HG02798 (cell line): ENCODE data around the gene QSER1.
"Not testable (repeated sequence)": the region's sequence is repeated elsewhere in the genome, so short reads cannot be mapped to it uniquely, and the experiment has no call there.

ENCODE experiments used
- ATAC-seq: cut with Tn5 transposase; IDR thresholded peaks from one replicate; pipeline ENCODE4 v1.9.1; 2021; ENCODE audit warnings: mild to moderate bottlenecking; ENCODE audit not compliant: unreplicated experiment, poor library complexity

The QSER1 gene

DNA sequence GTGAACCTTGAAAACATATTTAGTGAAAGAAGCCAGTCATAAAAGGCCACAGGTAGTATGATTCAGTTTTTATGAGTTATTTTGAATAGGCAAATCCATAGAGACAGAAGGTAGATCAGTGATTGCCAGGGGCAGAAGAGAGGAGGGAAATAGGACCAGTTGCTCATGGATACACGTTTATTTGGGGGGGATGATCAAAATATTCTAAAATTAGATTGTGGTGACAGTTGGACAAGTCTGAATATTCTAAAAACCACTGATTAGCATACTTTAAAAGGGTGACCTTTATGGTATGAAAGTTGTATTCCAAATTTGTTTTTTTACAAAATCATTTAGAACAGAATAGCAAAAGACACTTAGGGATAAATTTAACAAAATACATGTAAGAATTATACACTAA is 28.6 kb downstream of the QSER1 start:
- no peak for ATAC-seq

DNA sequence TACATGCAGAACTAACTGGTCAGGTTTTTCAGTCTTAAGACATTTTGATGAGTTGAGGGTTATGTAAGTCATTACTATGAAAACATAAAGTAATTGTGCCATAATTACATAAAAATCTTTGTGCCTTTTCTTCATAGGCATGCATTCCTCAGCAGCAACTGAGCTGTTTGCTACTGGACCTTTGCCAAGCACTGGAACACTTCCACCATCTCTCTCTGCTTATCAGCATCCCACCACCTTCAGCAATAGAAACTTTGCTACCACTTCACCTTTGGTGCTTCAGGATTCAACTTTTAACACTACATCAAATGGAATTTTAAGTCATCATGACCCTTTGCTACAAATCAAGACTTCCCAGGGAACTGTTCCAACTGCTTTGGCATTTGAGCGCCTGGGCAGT is 39.0 kb downstream of the QSER1 start:
- ATAC-seq: no peak

DNA sequence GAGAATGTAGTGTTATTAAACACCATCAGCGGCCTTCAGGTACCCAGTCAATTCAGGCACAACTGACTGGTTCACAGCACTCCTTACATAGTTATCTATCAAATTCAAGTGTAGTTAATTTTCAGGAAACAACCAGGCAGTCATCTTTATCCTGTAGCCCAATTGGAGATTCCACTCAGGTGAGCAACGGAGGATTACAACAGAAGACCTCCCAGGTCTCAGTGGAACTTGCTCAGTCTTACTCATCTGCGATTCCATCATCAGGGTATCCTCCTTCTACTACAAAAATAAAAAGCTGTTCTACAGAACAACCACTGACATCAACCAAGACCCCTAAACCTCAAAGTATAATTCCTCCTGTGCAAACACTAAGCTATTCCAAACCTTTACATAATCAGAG is 39.6 kb downstream of the QSER1 start:
- ATAC-seq: no peak

DNA sequence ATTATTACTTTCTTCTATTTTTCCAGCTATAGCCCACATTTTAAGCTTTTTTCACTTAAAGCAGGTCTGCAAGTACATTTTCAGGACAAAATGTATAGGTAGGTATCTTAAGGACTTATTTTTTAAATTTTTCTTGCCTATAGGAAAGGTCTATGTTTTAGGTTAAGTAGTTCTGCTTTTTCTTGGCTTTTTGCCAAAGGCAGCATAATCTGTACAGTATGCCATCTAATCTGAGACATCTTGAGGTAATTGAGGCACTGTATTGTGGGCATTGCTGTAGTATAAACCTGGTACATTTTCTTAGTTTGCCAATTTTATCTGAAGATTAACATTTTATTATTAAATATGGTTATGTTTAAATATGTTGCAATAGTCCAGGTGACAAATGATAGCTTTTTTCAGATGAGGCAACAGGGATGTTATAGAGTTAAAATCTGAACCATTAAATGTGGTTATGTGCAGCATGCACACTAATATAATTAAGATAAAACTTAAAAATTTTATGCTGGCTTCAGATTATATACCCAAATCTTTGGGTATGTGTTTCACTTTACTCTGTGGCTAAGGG is 42.9 kb downstream of the QSER1 start:
- no peak for ATAC-seq

DNA sequence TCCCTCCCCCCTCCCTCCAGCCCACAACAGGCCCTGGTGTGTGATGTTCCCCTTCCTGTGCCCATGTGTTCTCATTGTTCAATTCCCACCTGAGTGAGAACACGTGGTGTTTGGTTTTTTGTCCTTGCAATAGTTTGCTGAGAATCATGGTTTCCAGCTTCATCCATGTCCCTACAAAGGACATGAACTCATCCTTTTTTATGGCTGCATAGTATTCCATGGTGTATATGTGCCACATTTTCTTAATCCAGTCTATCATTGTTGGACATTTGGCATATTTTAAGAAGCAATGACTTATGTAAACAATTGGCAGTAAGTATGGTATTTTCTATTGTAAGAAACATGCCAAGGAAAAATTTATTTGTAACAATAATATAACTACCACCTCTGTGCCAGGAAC is 43.6 kb downstream of the QSER1 start:
- ATAC-seq: not testable (repeated sequence)

DNA sequence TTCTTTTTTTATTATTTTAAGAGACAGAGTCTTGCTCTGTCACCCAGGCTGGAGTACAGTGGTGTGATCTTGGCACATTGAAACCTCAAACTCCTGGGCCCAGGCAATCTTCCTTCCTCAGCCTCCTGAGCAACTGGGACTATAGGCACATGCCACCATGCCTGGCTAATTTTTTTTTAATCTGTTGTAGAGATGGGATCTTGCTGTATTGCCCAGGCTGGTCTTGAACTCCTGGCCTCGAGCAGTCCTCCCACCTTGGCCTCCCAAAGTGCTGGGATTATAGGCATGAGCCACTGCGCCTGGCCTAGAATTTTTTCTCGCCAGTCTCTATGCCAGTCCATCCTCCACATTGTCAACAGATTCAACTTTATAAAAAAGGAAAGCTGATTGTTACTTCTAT is 44.7 kb downstream of the QSER1 start:
- not testable (repeated sequence) for ATAC-seq

DNA sequence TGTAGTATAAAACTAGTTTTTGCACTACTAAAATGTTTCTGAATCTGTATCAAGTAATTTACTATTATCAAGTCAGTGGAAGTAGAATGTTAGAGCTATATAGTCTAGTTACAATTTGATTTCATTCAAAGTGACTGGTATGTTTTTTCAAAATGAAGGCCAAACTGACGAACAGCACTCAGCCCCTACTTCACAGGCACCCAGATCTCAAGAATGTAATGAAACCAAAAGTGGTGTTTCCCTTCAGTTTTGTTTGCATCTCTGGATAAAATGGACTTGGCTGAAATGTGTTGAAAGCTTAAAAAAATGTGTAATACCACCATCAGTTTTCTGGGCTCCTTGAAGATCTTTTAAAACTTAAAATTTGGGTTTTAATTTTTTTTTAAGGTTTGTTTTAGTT is 46.4 kb downstream of the QSER1 start:
- peak; percentile 76 for ATAC-seq

DNA sequence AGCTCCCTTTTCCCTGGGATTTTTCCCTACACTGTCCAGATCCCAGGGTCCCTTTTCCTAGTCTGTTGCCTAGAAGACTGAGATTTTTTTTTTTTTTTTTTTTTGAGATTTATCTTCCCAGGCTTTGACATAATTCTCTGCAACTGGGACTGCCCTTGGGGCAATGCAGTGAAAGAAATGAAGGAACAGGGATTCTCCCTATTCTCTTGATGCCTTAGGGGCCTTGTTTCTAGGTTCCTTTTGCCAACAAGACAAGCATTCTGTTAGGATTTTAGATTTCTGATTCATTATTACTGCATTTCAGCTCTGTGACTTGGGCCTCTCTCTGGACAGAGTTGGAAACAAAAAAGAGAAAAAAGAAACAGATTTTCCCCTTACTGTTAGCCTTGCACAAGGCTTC is 47.3 kb downstream of the QSER1 start:
- ATAC-seq: no peak

DNA sequence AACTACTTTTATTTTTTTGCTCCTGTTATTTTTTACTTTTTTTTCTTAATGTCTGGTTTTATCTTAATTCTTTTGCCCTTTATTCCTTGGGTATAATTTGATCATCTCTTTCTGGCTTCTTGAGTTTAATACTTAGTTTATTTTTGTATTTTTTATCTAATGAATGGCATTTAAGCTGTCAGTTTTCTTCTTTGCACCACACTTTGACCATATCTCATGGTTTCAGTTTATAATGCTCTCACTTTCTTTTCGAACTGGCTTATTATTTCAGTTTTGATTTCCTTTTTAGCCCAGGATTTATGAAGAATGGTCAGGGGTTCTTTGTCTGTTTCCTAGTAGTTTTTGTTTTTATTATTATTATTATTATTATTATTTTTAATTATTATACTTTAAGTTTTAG is 48.3 kb downstream of the QSER1 start:
- ATAC-seq: no peak

DNA sequence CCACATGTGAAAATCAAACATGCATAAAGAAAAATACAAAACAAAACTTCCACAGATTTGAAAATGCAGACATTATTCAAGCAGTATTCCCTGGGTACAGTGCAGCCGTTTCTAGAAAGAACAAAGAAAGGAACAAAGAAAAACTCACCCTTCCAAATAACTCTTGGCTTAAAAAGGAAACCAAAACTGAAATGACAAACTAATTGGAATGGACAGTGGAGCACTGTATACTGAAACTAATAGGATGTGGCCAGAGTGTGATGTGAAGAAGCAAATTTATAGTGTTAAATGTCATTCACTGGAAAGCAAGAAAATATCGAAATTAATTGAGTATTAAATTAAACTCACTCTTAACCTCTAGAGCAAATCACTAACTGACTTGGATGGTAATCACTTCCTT is 55.4 kb downstream of the QSER1 start:
- no peak for ATAC-seq

DNA sequence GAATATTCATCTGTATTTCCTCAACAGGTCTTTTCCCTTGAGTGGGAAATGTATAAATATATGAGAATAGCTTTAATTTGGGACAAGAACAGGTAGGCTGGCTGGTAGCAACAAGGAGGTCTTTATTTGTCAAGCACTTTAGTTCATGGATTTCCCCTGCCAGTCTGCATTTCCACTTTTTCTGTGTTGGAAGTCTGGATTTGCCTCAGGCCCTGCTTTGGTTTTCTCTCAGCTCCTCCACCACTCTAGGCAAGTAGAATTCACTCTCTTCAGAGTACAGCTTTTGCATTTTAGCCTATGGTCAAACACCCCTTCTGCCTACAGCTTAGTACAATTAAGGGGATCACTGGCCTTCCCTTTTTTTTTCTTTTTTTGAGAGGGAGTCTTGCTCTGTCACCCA is 57.1 kb downstream of the QSER1 start:
- no peak for ATAC-seq

DNA sequence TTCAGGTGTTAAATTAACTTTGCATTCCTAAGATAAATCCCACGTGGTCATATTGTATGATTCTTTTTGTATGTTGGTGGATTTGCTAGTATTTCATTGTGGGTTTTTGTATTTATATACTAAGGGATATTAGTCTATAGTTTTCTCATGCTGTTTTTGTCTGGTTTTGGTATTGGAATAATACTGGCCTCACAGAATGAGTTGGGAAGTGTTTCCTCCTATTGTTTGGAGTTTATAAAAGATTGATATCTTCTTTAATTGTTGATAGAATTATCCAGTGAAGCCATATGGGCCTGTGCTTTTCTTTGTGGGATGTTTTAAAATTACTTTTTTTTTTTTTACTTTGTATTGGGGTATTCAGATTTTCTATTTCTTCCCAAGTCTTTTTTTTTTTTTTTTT is 59.8 kb downstream of the QSER1 start:
- no peak for ATAC-seq

DNA sequence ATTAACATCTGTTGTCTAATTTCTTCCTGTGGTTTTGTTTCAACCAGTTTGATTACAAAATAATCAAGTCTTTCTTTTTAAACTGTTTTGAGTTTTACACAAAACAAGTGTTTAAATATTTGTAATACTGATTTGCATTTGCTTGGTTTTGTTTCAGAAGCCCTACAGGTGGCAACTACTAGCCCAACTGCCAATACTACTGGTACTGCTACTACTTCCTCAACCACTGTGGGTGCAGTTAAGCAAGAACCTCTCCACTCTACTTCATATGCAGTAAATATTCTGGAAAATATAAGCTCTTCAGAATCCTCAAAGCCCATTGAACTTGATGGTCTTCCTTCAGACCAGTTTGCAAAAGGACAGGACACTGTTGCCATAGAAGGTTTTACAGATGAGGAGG is 61.1 kb downstream of the QSER1 start:
- no peak for ATAC-seq

DNA sequence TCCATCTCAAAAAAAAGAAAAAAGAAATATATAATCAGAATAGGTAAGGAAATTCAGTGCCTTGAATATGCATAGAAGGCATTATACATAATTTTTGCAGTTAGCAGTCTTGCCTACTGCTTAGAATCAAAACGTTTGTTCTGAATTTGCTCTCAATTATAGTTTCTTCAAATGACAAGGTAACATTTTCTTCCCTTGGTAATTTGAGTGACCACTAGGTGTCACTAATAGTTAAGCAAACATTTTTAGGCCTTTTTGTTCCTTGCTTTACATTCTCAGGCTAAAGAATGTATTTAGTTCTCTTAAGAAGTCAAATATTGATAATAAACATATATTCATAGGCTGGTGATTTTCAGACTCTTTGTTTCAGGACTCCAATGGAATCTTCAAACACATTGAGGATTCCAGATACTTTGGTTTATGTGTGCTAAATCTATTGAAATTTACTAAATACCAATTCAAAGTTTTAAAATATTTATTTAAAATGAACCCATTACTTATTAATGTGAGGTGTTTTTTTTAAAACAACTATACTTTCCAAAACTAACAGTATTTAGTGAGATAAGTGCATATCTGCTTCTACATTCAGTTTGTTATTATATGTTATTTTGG is 68.0 kb downstream of the QSER1 start:
- no peak for ATAC-seq

DNA sequence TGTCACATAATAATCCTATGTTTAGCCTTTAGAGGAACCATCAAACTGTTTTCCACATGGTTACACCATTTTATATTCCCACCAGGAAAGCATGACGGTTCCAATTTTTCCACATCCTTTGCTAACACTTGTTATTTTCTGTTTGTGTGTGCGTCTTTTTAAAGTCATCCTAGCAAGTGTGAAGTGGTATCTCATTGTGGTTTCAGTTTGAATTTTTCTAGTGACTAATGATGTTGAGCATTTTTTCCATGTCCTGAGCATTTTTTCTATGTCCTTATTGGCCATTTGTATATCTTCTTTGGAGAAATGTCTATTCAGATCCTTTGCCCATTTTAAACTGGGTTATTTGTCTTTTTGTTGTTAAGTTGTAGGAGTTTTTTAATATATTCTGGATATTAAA is 69.4 kb downstream of the QSER1 start:
- ATAC-seq: no peak

DNA sequence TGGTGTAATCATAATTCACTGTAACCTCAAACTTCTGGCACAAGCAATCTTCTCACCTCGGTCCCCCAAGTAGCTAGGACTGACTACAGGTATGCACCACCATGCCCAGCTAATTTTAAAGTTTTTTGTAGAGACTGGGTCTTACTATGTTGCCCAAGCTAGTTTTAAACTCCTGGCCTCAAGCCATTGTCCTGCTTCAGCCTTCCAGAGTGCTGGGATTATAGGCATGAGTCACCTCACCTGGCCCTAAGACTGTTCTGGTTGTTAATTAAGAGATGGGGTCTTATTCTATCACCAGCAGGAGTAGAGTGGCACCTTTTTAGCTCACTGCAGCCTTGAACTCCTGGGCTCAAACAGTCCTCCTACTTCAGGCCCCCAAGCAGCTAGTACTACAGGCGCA is 71.1 kb downstream of the QSER1 start:
- no peak for ATAC-seq

DNA sequence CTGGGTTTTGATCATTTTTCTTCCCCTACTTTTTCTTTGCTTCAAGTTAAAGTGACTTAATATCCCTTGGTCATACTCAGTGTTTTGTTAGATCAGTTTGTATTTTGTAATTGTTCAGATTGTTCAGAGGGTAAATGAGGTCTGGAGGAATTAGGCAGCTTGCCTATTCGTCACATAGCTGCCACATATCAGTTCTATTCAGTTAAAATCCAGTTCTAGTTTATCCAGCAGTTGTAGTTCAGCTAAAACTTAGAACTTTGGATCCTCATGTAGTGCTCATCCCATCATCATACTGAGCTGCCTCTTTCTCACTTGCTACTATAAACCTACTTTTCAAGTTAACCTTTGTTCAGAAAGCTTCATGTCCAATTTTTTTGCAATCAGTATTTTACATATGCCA is 75.9 kb downstream of the QSER1 start:
- no peak for ATAC-seq

DNA sequence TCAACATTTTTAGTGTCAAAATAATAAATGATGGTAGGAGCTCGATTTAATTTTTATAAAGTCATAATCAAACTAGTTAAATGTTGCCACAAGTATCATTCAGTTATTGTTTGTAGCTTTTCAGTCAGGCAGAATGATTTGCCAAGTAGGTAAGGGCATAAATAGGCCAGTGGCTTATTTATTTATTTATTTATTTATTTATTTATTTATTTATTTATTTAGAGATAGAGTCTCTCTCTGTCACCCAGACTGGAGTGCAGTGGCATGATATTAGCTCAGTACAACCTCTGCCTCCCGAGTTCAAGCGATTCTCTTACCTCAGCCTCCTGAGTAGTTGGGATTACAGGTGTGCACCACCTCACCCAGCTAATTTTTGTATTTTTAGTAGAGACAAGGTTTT is 79.6 kb downstream of the QSER1 start:
- ATAC-seq: not testable (repeated sequence)

DNA sequence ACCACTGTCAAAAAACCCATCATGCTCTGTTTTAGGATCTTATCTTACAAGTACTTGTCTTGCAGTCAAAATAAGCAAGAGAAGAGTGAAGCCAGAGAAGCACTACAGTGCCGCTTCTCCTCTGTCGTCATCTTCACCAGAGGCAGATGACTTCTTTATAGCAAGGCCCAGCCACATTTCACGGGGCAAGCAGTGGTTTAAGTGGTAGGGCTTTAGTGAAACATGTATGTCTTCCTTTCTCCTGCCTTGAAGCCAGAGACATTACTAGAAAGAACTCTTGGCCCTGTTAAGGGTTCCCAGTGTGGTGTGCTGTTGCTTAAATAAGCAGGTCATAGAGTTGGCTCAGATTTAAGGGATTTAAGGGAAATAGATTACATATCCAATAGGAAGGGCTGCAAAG is 80.2 kb downstream of the QSER1 start:
- no peak for ATAC-seq

DNA sequence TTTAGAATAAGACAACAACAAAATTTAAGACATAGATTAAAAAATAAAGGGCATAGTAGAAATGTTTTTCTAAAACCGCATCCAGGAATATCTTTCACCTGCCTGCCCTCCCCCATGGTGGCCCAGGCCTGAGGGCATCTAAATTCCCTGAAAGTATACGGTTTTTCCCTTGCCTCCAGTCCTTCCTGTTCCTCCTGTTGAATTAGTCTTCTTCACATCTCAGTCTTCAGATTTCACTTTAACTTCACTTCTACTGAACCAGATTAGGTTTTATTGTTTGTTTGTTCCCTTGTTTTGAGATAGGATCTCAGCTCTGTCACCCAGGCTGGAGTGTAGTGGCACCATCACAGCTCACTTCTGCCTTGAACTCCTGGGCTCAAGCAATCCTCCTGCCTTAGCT is 90.0 kb downstream of the QSER1 start:
- ATAC-seq: no peak

DNA sequence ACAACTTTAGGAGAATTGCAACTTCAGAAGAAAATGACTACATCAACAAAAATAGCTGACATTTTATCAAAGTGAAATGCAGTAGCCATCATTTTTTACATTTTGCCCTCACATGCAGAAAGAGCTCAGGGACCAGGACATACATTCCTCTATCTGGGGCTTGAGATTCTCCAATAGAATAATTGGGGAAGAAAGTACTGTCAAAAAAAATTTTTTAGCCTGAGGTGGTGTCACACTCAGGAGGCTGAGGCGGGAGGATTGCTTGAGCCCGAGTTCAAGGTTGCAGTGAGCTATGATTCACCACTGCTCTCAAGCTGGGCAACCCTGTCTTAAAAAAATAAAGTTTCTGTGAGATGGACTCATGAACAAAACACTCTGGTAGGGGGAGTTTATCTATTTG is 90.9 kb downstream of the QSER1 start:
- no peak for ATAC-seq

DNA sequence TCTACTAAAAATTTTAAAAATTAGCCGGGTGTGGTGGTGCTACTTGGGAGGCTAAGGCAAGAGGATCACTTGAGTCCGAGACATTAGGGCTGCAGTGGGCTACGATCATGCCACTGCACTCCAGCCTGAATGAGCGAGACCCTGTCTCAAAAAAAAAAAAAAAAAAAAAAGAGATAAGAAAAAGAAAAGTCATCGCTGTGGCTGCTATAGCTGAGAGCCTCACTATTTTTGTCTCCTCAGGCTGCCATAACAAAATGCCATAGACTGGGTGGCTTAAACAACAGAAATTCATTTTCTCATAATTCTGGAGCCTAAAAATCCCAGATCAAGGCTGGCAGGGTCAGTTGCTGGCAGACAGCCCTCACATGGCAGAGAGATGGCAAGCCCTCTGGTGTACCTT is 93.0 kb downstream of the QSER1 start:
- no peak for ATAC-seq

DNA sequence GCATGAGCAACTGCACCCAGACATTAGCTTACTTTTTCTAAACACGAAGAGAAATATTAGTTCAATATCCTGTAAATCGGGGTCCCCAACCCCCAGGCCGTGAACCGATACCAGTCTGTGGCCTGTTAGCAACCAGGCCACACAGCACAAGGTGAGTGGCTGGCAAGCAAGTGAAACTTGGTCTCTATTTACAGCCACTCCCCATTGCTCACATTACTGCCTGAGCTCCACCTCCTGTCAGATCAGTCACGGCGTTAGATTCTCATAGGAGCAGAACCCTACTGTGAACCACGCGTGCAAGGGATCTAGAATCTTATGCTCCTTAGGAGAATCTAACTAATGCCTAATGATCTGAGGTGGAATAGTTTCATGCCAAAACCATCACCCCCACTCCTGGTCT is 95.2 kb downstream of the QSER1 start:
- ATAC-seq: no peak
